K562 (cell line): ENCODE data around the gene EPN3. TPM values are rescaled to one million over a fixed set of nuclear protein-coding genes. Genes with fewer than 3 reads are reported as not detected.

ENCODE experiments used
- ATAC-seq: fragments of 200-7000 bp; cut with Tn5 transposase; 3 replicates; pipeline ENCODE4 v1.9.1; 2020; ENCODE audit warnings: moderate library complexity
- BruUV-seq: library from RNA; stranded (reverse); fragments of 400-500 nt; replicated peaks from 2 replicates; lab custom pipeline; 2021; lab: Mats Ljungman, UMichigan
- CTCF ChIA-PET: fragments of 300-600 bp; formaldehyde crosslinking; extraction: SDS; loops from one replicate; lab custom pipeline; 2021; ENCODE audit warnings: low intra/inter-chr PET ratio; lab: Yijun Ruan, JAX
- POLR2A ChIA-PET: fragments of 300-600, 350-650 bp; sonication (Branson Sonifier 250); formaldehyde crosslinking; extraction: SDS; loops from one replicate; lab custom pipeline; 2021; ENCODE audit warnings: antibody characterized with exemption, inconsistent platforms; lab: Yijun Ruan, JAX
- DNase-seq, 4 experiments: peaks; one replicate each; pipeline versions ENCODE4 v3.0.0 to v3.0.0-alpha.2; 2011 to 2018; ENCODE audit warnings: low spot score in 3 of 4, mixed read lengths in 3 of 4; ENCODE audit errors: extremely low read depth in 1 of 4
- FAIRE-seq: peaks from 2 replicates; lab custom pipeline; 2011; peaks lifted over from hg19 to GRCh38; lab: Jason Lieb, UNC
- H2AFZ ChIP-seq: 2 replicates; pipeline ENCODE4 v1.6.0; 2011; ENCODE audit warnings: low read depth, low read length, control low read depth, inconsistent platforms
- H3K27ac ChIP-seq: fragments of 200-600 bp; 3 replicates; pipeline ENCODE4 v1.8.0; 2011; ENCODE audit warnings: low read depth, mild to moderate bottlenecking, control low read depth, inconsistent platforms, low read length, moderate library complexity, mixed read lengths; ENCODE audit errors: extremely low read depth
- H3K27me3 ChIP-seq, 2 experiments: fragments of 300-600 bp in 1 of 2; 2 replicates in 1 of 2; 3 replicates in 1 of 2; pipeline versions ENCODE4 v1.6.0 to v1.8.0; 2011; ENCODE audit warnings: inconsistent platforms in 2 of 2, low read length in 2 of 2, mild to moderate bottlenecking in 1 of 2, mixed read lengths in 1 of 2, moderate library complexity in 1 of 2; ENCODE audit not compliant: control insufficient read depth in 2 of 2, insufficient read depth in 2 of 2
- H3K36me3 ChIP-seq: fragments of 300-600 bp; 3 replicates; pipeline ENCODE4 v1.8.0; 2011; ENCODE audit warnings: mild to moderate bottlenecking, low read length, inconsistent platforms; ENCODE audit not compliant: control insufficient read depth, insufficient read depth
- H3K4me1 ChIP-seq, 2 experiments: fragments of 200-600 bp in 1 of 2; replicated peaks in 1 of 2; 2 replicates in 1 of 2; 3 replicates in 1 of 2; pipeline versions ENCODE4 v1.5.1 to v1.8.0; 2011; ENCODE audit warnings: inconsistent platforms in 2 of 2, low read length in 2 of 2, mild to moderate bottlenecking in 1 of 2, mixed read lengths in 1 of 2, moderate library complexity in 1 of 2; ENCODE audit not compliant: control insufficient read depth in 2 of 2, insufficient read depth in 2 of 2
- H3K4me2 ChIP-seq: 2 replicates; pipeline ENCODE4 v1.6.1; 2011; ENCODE audit warnings: low read length, control low read depth, inconsistent platforms, mixed read lengths; ENCODE audit not compliant: insufficient read depth
- H3K4me3 ChIP-seq: fragments of 200-600 bp; sonication (generic), shearing (Covaris generic); 2 replicates; pipeline ENCODE4 v1.5.1; 2016; ENCODE audit warnings: control low read depth, inconsistent platforms
- H3K79me2 ChIP-seq: fragments of 200-600 bp; 3 replicates; pipeline ENCODE4 v1.8.0; 2011; ENCODE audit warnings: low read length, inconsistent platforms; ENCODE audit not compliant: control insufficient read depth, insufficient read depth
- H3K9ac ChIP-seq, 2 experiments: 2 replicates each; pipeline versions ENCODE4 v1.6.0 to v1.6.1; 2011; ENCODE audit warnings: low read depth in 2 of 2, low read length in 2 of 2, control low read depth in 1 of 2, inconsistent platforms in 1 of 2, mild to moderate bottlenecking in 1 of 2, mixed read lengths in 1 of 2; ENCODE audit not compliant: insufficient read depth in 1 of 2
- H3K9me1 ChIP-seq: one replicate; pipeline ENCODE4 v1.6.0; 2011; ENCODE audit warnings: inconsistent platforms, mild to moderate bottlenecking, low read length, moderate library complexity; ENCODE audit not compliant: control insufficient read depth, insufficient read depth
- H3K9me3 ChIP-seq: replicated peaks from 2 replicates; pipeline ENCODE4 v1.5.1; 2011; ENCODE audit warnings: low read depth, low read length, inconsistent platforms; ENCODE audit not compliant: control insufficient read depth, insufficient read depth
- H4K20me1 ChIP-seq: replicated peaks from 2 replicates; pipeline ENCODE4 v1.6.1; 2011; ENCODE audit warnings: low read length, inconsistent platforms, mixed read lengths; ENCODE audit not compliant: control insufficient read depth, insufficient read depth
- BRF1 ChIP-seq: IDR thresholded peaks from 3 replicates; pipeline ENCODE4 v1.6.1; 2011; ENCODE audit warnings: borderline replicate concordance, mild to moderate bottlenecking; ENCODE audit not compliant: insufficient read length; ENCODE audit errors: extremely low read depth
- CEBPB ChIP-seq: fragments of 450-650 bp; IDR thresholded peaks from 2 replicates; pipeline ENCODE4 v1.6.1; 2016; ENCODE audit warnings: missing genetic modification characterization, missing compliant biosample characterization
- CEBPG ChIP-seq, 3 experiments: fragments of 200-800 bp in 1 of 3; sonication (Bioruptor generic) in 1 of 3; sonication (generic) in 1 of 3; formaldehyde crosslinking in 1 of 3; IDR thresholded peaks in 2 of 3; conservative IDR thresholded peaks in 1 of 3; 2 replicates each; pipeline versions ENCODE4 v1.6.1 to v1.8.0; 2016 to 2022; ENCODE audit warnings: missing compliant biosample characterization in 2 of 3, missing genetic modification characterization in 2 of 3, mild to moderate bottlenecking in 1 of 3, missing genetic modification reagents in 1 of 3
- U2AF2 ChIP-seq: fragments of 200-400 bp; formaldehyde crosslinking; optimal IDR thresholded peaks from 2 replicates; pipeline ENCODE3; 2017; ENCODE audit warnings: low read depth, mild to moderate bottlenecking, low read length
- ZNF785 ChIP-seq: fragments of 250-450 bp; sonication (Bioruptor Pico); IDR thresholded peaks from 2 replicates; pipeline ENCODE4 v1.4.0; 2020; ENCODE audit warnings: mild to moderate bottlenecking
- WGBS: fragments of 100-300 bp; shearing (Covaris generic); methylation state at CpG from one replicate; pipeline ENCODE4 v1.1.6; 2016; ENCODE audit warnings: low coverage, mixed read lengths; ENCODE audit not compliant: insufficient coverage; ENCODE audit errors: missing lambda C conversion rate; 5-methylcytosine and 5-hydroxymethylcytosine counted together
- in situ Hi-C: fragments of 300-500 bp; cut with MboI; formaldehyde crosslinking; loops from 4 replicates; pipeline ENCODE4 v1.15.0; 2018; ENCODE audit warnings: inconsistent platforms, mixed read lengths
- intact Hi-C: fragments of 100-400 bp; cut with micrococcal nuclease; formaldehyde crosslinking; loops from 2 replicates; pipeline ENCODE4 v1.14.2; 2022
- polyA plus RNA-seq, 8 experiments: library from polyadenylated mRNA; depleted of rRNA in 4 of 8; stranded (reverse) in 5 of 8; unstranded in 3 of 8; fragments of >200 nt; fragmentation: Nextera tagmentation in 2 of 8; fragmentation: Illumina TruSeq in 1 of 8; extraction: Ambion mirVana in 2 of 8; extraction: Trizol in 1 of 8; gene quantifications; 2 replicates each; pipeline versions ENCODE4 v1.2.1 to v1.2.3, GENCODE V29; 2011 to 2014; ENCODE audit warnings: inconsistent platforms in 1 of 8, missing spikeins in 1 of 8
- total RNA-seq, 7 experiments: library from RNA; depleted of rRNA in 6 of 7; stranded (reverse); fragments of >200 nt in 6 of 7; fragmentation: Illumina TruSeq in 2 of 7; extraction: Trizol in 2 of 7; gene quantifications; 2 replicates each; pipeline versions ENCODE4 v1.2.1 to v1.2.3, GENCODE V29; 2011 to 2021; ENCODE audit warnings: low replicate concordance in 1 of 7
- TF ChIP-seq, protein P1 (sequence below): sonication (generic); formaldehyde crosslinking; IDR thresholded peaks from 2 replicates; pipeline ENCODE4 v1.8.1; 2023; ENCODE audit warnings: mild to moderate bottlenecking, missing genetic modification reagents

Gene EPN3
- total and polyA plus RNA-seq, 9 of the 15 experiments (the other 6 are each of a cell fraction or from before 2014, with no cell fraction given): 0.16 TPM; not detected in 8

DNA sequence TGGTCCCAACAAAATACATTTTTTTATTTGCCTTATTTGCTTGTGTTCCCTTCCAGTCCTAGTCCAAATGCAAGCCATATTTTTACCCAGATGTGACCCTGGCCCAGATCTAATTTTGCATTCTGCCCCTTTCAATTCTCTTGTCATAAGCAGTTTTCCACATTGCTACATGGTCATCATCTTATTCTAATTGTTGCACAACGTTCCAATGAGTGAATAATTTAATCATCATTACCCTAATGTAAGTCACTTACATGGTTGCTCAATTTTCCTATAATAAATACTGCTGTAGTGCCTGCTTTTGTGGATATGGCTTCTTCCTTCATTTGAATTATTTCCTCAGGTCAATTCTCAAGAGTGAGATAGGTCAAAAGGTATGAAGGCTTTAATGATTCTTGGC, 41.0 kb upstream of the EPN3 start:
- H3K36me3 ChIP-seq: no peaks in the 10 kb centered on the region
- no peaks in the 10 kb centered on the region; a peak in 2 of 5 replicates for H3K4me1 ChIP-seq
- H3K79me2 ChIP-seq: no peaks in the 10 kb centered on the region
- no peaks in the 10 kb centered on the region for H3K9me3 ChIP-seq
- no peaks in the 10 kb centered on the region for H4K20me1 ChIP-seq
- H3K4me3 ChIP-seq: no peak overlapping the region
- H3K27me3 ChIP-seq: no peaks in the 10 kb centered on the region; a peak in 1 of 5 replicates
- no TSS peak for BruUV-seq
- H3K9ac ChIP-seq: no peak overlapping the region
- POLR2A ChIA-PET: no interaction called here
- in situ Hi-C loops: no loop called here
- DNase-seq (no peak), FAIRE-seq (no peak), ATAC-seq (no peak)
- H3K27ac ChIP-seq: no peak overlapping the region
- H3K9me1 ChIP-seq: no peaks in the 10 kb centered on the region
- WGBS: 0% methylated on average over 1 of the region's 1 CpG
- no peak for TF ChIP-seq CEBPG (CRISPR knock-in tag; IDR thresholded peaks at IDR 0.05)
- TF ChIP-seq CEBPG (tag; conservative IDR thresholded peaks at IDR 0.05 in 1 of 2, IDR thresholded peaks at IDR 0.05 in 1 of 2): peak; percentile 18 to 28; a peak in 2 of 4 replicates
- TF ChIP-seq, protein P1, sequence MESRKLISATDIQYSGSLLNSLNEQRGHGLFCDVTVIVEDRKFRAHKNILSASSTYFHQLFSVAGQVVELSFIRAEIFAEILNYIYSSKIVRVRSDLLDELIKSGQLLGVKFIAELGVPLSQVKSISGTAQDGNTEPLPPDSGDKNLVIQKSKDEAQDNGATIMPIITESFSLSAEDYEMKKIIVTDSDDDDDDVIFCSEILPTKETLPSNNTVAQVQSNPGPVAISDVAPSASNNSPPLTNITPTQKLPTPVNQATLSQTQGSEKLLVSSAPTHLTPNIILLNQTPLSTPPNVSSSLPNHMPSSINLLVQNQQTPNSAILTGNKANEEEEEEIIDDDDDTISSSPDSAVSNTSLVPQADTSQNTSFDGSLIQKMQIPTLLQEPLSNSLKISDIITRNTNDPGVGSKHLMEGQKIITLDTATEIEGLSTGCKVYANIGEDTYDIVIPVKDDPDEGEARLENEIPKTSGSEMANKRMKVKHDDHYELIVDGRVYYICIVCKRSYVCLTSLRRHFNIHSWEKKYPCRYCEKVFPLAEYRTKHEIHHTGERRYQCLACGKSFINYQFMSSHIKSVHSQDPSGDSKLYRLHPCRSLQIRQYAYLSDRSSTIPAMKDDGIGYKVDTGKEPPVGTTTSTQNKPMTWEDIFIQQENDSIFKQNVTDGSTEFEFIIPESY (CRISPR knock-in tag): no peak
- TF ChIP-seq CEBPB (tag): 0 out of 2 replicates have a peak, but pooled peaks have one; percentile 27
- no peak for TF ChIP-seq ZNF785 (CRISPR knock-in tag)
- no peak for TF ChIP-seq BRF1
- TF ChIP-seq U2AF2: no peak
- H2AFZ ChIP-seq: no peak overlapping the region
- CTCF ChIA-PET: no interaction called here
- H3K4me2 ChIP-seq: no peak overlapping the region
- intact Hi-C loops: no loop called here
